ENCODE data around the gene CISTR. TPM values are rescaled to one million over a fixed set of nuclear protein-coding genes. Genes with fewer than 3 reads are reported as not detected.
A peak's percentile ranks its signal among the peaks of the same experiment; 100 is the strongest.

The CISTR gene
- not detected for total RNA-seq
- long read RNA-seq: 0 reads

DNA sequence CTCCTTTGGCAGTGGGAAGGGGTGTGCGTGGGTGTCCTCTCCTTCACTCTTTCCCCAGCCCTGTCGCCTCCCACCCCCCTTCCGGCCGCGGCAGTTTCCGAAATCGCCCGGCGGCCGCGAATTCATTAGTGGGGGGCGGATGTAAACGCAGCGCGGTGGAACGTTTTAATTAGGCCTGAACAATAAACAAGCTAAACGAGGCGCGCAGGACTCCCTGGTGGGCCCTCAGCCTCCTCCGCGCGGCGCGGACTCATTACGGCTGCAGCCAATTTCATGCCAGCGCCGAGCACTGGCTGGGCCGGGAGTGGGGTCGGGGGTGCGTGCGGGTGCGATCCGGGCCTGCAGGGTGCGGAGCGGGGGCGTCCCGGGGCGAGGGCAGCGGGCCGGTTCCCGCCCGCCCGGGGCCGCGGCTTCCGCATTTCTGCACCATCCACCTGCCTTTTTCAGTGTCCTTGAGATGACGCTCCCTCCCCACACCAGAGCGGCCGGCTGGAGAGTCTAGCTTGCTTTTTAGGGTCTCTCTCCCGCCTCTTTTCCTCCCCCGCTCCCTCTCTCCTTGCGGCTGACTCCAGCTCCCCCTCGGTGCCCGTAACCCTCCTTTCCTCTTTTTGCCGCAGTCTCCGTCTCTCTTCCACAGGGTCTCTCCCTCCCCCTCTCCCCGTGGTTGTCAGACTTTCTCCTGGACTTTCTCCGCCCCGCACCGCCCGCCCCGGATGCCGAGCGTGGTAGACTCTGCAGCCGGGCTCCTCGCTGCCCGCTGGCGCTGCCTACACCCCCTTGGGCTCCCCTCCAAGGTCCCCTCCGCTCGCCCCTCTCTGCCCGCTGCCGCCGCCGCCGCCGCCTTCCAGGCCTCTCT, at the start of gene CISTR:
TSS of gene CISTR (minus strand) at position 644 of the 856 bp plus-strand sequence.
- H3K27ac ChIP-seq: peak within 1 kb of the TSS; percentile 38
- no peaks in the 10 kb centered on the region for H3K36me3 ChIP-seq
- DNase-seq: peak; percentile 60
- peak within 1 kb of the TSS; percentile 61 for H3K4me3 ChIP-seq
- H3K27me3 ChIP-seq (ENCODE audit: low read depth): peaks cover 49% of the 10 kb centered on the region
- ATAC-seq: peak; percentile 62 to 73
- TF ChIP-seq, protein P1, sequence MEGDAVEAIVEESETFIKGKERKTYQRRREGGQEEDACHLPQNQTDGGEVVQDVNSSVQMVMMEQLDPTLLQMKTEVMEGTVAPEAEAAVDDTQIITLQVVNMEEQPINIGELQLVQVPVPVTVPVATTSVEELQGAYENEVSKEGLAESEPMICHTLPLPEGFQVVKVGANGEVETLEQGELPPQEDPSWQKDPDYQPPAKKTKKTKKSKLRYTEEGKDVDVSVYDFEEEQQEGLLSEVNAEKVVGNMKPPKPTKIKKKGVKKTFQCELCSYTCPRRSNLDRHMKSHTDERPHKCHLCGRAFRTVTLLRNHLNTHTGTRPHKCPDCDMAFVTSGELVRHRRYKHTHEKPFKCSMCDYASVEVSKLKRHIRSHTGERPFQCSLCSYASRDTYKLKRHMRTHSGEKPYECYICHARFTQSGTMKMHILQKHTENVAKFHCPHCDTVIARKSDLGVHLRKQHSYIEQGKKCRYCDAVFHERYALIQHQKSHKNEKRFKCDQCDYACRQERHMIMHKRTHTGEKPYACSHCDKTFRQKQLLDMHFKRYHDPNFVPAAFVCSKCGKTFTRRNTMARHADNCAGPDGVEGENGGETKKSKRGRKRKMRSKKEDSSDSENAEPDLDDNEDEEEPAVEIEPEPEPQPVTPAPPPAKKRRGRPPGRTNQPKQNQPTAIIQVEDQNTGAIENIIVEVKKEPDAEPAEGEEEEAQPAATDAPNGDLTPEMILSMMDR (IDR thresholded peaks at IDR 0.05): no peak
- intact Hi-C loops (cut with DNase I): no loop called here
- peaks cover 34% of the 10 kb centered on the region for H3K4me1 ChIP-seq
- H3K9me3 ChIP-seq: no peaks in the 10 kb centered on the region

DNA sequence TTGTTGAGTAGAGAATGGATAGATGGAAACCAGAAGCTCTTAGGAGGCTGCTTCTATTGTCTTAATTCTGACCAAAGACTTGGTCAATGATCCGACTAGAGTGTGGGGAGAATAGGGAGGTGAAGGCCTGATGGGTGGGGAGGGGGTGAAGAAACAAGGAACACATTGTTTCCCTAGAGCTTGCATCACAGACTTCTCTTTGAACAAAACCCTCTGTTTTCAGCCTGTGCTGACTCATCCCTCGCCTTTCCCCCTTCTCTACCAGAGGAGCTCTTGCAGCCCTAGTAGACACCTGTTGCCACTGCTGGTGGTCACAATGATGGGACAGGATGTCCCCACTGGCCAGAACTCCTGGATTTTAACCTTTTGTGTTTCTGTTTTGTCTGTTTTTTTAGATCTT, 46.8 kb upstream of the CISTR start:
- no peak for DNase-seq
- H3K27ac ChIP-seq: no peak overlapping the region
- no peak for ATAC-seq
- peaks cover 48% of the 10 kb centered on the region for H3K27me3 ChIP-seq (ENCODE audit: low read depth)
- no peaks in the 10 kb centered on the region for H3K36me3 ChIP-seq
- TF ChIP-seq, protein P1 (IDR thresholded peaks at IDR 0.05): no peak
- no peaks in the 10 kb centered on the region for H3K9me3 ChIP-seq
- H3K4me3 ChIP-seq: no peak overlapping the region
- no peaks in the 10 kb centered on the region for H3K4me1 ChIP-seq
- intact Hi-C loops (cut with DNase I): no loop called here

DNA sequence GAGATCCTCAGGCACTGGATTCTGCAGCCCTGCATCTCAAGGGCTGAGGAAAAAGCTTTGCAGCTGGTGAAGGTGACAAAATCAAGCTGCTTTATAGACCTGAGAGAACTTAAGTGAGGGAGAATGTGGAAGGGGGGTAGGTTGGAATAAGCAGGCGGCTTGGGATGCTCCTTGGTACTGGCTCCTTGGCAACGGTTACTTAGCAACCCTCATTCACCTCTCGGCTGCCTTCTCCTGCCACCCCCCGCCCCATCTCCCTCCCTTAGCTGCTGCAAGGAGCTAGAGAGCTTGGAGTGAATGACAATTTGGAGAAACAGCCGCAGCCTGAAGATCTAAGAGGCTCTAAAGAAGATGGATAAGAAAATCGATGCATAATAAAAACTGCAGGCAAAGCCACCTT, 44.1 kb upstream of the CISTR start:
- intact Hi-C loops (cut with DNase I): no loop called here

DNA sequence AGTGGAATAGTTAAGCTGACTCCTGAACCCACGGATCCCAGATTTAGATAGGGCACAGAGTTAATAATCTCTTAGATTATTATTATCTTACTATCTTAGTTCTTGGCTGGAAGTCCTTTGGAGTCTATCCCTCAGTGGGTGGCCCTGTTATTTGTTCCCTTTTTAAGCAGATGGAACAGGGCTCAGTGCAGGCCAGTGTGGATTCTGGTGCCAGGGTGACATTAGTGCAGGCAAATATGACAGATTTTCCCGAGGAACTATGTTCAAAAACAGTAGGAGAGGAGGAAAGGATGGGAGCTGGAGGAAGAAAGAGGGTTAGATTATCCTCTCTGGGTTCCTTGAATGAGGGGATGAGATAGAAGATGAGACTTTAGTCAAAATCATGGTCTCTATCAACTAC, 41.4 kb upstream of the CISTR start:
- Histone ChIP-seq H3K27ac (no peak overlapping the region), H3K27me3 (ENCODE audit: low read depth) (peaks cover 41% of the 10 kb centered on the region), H3K4me1 (no peaks in the 10 kb centered on the region), H3K4me3 (no peak overlapping the region), H3K36me3 (no peaks in the 10 kb centered on the region), H3K9me3 (no peaks in the 10 kb centered on the region)
- TF ChIP-seq, protein P1 (IDR thresholded peaks at IDR 0.05): no peak
- intact Hi-C loops (cut with DNase I): no loop called here
- DNase-seq (no peak), ATAC-seq (no peak)

More for the DNA sequence above, 44.1 kb upstream of the CISTR start:
- H3K9me3 ChIP-seq: no peaks in the 10 kb centered on the region
- H3K27ac ChIP-seq: no peak overlapping the region
- H3K27me3 ChIP-seq (ENCODE audit: low read depth): peaks cover 45% of the 10 kb centered on the region
- TF ChIP-seq, protein P1 (IDR thresholded peaks at IDR 0.05): no peak
- ATAC-seq (no peak), DNase-seq (no peak)
- no peaks in the 10 kb centered on the region for H3K36me3 ChIP-seq
- no peak overlapping the region for H3K4me3 ChIP-seq
- H3K4me1 ChIP-seq: no peaks in the 10 kb centered on the region

DNA sequence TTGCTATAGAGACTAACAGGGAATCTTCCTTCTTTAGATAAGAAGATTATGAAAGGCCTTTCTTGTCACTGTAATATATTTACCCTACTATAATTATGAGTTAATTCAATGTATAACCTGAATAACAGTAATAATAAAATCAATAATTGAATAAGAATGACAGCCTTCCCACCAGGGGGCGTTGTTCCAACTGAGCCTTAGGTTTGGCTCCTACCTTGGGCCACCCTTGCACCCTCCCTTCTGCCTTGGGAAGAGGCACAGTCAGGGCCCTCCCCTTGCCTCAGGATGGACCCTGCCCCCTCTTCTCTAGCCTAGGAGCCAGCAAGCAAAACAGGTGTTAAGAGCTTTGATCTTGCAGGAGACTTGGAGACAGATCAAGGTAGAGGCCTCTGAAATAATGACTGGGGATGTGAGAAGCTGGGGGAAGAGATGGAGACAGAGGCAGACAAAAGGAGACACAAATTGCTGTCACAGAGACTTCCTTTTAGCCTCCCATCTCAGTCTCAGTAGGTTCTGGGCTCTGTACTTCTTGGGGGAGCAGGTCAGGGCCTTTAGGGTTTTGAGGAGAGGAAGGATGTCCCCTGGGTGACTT, 40.1 kb upstream of the CISTR start:
- ATAC-seq: peak in 1 of 2 donors; percentile 37

More for the DNA sequence above, 40.1 kb upstream of the CISTR start:
- H3K4me3 ChIP-seq: no peak overlapping the region
- H3K27me3 ChIP-seq (ENCODE audit: low read depth): peaks cover 45% of the 10 kb centered on the region
- no peaks in the 10 kb centered on the region for H3K4me1 ChIP-seq
- no peak overlapping the region for H3K27ac ChIP-seq
- no peaks in the 10 kb centered on the region for H3K9me3 ChIP-seq
- intact Hi-C loops (cut with DNase I): no loop called here
- TF ChIP-seq, protein P1 (IDR thresholded peaks at IDR 0.05): peak; percentile 44
- H3K36me3 ChIP-seq: no peaks in the 10 kb centered on the region
- no peak for DNase-seq
